ENCODE results near the gene SORCS2.

DNA sequence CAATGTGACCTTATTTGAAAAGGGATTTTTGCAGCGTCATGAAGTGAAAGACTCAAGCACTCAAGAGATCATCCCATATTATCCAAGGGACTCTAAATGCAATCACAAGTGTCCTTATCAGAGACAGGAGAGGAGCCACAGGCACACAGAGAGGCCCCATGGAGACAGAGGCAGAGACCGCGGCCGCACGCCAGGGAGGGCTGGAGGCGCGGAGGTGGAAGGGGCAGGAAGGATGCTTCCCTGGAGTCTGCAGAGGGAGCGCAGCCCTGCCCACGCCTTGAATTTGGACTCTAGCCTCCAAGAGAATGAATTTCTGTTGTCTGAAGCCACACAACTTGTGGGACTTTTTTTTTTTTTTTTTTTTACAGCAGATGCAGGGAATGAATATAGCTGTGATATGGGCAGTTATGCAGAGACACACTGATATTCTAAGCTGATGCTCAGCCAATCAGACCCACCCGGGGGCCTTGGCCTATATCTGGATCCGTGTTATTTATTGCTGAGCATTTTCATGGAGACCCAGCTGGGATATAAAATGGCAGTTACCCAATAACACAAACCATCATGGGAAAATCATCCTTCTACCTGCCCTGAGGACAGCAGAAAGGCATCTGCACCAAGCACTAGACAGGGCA is 487.2 kb downstream of the SORCS2 start:
- TF ChIP-seq, protein P1, sequence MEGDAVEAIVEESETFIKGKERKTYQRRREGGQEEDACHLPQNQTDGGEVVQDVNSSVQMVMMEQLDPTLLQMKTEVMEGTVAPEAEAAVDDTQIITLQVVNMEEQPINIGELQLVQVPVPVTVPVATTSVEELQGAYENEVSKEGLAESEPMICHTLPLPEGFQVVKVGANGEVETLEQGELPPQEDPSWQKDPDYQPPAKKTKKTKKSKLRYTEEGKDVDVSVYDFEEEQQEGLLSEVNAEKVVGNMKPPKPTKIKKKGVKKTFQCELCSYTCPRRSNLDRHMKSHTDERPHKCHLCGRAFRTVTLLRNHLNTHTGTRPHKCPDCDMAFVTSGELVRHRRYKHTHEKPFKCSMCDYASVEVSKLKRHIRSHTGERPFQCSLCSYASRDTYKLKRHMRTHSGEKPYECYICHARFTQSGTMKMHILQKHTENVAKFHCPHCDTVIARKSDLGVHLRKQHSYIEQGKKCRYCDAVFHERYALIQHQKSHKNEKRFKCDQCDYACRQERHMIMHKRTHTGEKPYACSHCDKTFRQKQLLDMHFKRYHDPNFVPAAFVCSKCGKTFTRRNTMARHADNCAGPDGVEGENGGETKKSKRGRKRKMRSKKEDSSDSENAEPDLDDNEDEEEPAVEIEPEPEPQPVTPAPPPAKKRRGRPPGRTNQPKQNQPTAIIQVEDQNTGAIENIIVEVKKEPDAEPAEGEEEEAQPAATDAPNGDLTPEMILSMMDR (IDR thresholded peaks at IDR 0.05), result no peak
- no peak for TF ChIP-seq POLR2A (IDR thresholded peaks at IDR 0.05)

Data from right lobe of liver (tissue), 4 donors.